ENCODE data around the gene PEDS1.
"Not testable (repeated sequence)": the region's sequence is repeated elsewhere in the genome, so short reads cannot be mapped to it uniquely, and the experiment has no call there.

The PEDS1 gene

DNA sequence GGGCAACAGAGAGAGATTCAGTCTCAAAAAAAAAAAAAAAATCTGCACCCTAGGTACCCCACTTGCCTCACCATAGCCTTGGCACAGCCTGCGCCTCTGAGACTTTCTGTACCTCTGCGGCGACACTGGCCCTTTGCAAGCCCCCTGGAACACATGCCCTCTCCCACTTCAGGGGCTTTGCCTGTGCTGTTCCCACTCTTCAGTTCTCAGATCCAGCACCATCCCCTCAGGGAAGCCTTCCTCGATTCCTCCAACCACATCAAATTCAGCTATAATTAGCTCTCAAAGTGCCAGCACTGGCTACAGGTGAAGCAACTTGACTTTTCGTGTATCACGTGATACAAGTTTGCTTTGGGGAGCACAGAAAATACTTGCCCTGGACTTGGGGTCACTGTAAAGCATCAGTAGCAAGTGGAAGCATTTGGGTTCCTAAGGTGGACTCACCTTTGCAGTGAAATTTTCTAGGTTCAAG lies 38.4 kb downstream of the PEDS1 start:
- no peak for DNase-seq

- DNase-seq: no peak
Measured at GRCh38 chr20:50113420-50114224, 39.9 kb downstream of the PEDS1 start.

- DNase-seq: peak in 55 of 56 donors; percentile 52 to 93 (median 85)
Measured at GRCh38 chr20:50112512-50113419, 40.8 kb downstream of the PEDS1 start, which contains the start of gene UBE2V1. TSS of gene UBE2V1 (minus strand) at chr20:50113150. CDS start at chr20:50113128, 22 bp downstream.

DNA sequence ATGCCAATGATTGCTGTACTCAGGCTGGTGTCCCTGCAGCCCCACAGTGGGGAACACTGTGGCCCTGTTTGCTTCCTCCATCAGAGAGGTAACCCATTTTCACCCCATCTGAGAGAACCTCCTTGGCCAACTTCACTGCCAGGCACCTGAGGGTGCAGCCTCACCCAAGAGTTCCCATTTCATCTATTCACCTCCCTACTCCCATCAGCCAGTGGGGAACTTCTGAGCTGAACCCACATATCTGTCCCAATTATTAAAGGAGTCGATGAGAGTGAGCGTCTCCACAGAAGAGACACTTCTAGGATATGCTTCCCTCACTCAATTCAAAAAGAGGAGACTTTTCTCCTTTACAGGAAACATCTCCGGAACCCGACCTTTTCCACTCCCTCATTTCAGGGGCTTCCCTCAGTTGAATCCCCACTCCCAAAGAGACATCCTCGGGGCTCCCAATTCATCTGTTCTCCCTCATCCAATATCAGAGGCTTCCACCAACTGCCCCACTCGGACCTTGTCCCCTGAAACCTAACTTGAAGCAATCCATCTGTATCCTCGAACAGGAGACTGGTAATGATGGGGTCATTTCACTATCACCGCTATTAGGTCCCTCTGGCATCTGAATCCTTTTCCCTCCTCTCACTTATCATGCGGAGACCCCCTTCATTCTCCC lies 41.6 kb downstream of the PEDS1 start:
- no peak for DNase-seq

- no peak for DNase-seq
Measured at GRCh38 chr20:50111120-50111828, 42.2 kb downstream of the PEDS1 start.

- DNase-seq: no peak
Measured at GRCh38 chr20:50110141-50111047, 43.1 kb downstream of the PEDS1 start.

DNA sequence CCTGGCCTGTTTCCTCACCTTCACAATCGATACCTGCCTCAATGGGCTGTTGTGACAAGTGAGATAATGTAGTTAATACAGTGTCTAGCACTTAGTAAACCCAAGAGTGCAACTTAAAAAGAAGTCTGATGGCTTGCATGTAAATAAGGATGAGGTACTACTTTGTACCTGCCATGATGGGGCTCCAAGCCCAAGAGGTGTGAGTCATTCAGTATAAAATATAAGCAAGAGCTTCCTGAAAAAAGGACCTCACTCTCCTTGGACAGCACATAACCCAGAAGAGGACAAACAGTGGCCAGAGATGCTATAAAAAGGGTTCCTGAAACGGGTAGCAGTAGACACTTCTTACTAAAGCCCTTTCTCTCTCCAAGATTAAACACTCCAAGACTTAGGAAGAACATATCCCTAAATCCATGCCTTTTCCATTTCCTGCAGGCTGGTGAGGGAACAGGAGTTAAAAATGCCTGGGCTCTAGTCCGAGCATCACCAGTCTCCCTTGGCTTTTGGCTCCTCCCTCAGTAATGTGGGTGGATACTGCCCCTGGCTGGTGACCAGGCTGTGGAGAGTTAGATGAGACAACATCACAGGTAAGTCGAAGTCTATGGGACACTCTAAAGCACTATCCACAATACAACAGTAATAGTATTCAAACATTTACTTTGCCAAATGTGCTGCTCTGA lies 44.8 kb downstream of the PEDS1 start:
- no peak for DNase-seq

DNA sequence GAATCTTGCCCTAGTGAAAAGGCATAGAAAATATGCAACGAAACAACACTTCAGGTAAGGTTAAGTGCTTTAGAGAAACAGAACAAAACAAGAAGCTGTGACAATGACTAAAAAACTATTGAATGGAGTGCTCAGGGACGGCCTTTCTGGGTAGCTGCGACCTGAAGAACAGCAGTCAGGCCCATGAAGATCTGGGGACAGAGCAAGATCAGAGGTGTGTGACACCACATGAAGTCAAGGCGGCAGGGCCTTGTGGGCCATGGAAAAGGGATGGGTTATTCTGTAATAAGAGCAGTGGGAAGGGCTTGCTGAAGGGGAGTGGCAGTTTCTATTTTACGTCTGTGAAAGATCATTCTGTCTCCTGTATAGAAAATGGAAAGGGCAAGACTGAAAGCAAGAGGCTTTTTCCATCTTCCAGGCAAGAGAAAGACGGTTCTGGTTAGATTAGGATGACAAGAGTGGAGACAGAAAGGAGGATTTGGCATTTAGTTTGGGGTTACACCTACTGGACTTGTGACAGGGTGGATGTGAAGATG lies 45.7 kb downstream of the PEDS1 start:
- no peak for DNase-seq

- no peak for DNase-seq
Measured at GRCh38 chr20:50107086-50107660, 46.4 kb downstream of the PEDS1 start.

- not testable (repeated sequence) for DNase-seq
Measured at GRCh38 chr20:50106669-50107068, 46.9 kb downstream of the PEDS1 start.
